HFF-Myc (cell line): ENCODE data around the gene OSER1.

Experiments used
- DNase-seq: peaks from one replicate; pipeline ENCODE4 v3.0.0-alpha.2; 2011; ENCODE audit warnings: low read depth; ENCODE audit errors: extremely low read depth
- H3K4me3 ChIP-seq: replicated peaks from 2 replicates; pipeline ENCODE4 v1.5.1; 2011; ENCODE audit warnings: low read depth, mild to moderate bottlenecking, control low read depth, low read length
- TF ChIP-seq, protein P1 (sequence below): IDR thresholded peaks from 2 replicates; pipeline ENCODE4 v1.5.1; 2012; ENCODE audit warnings: mild to moderate bottlenecking, low read depth, low read length, control low read depth; ENCODE audit errors: missing control alignments

OSER1 gene

DNA sequence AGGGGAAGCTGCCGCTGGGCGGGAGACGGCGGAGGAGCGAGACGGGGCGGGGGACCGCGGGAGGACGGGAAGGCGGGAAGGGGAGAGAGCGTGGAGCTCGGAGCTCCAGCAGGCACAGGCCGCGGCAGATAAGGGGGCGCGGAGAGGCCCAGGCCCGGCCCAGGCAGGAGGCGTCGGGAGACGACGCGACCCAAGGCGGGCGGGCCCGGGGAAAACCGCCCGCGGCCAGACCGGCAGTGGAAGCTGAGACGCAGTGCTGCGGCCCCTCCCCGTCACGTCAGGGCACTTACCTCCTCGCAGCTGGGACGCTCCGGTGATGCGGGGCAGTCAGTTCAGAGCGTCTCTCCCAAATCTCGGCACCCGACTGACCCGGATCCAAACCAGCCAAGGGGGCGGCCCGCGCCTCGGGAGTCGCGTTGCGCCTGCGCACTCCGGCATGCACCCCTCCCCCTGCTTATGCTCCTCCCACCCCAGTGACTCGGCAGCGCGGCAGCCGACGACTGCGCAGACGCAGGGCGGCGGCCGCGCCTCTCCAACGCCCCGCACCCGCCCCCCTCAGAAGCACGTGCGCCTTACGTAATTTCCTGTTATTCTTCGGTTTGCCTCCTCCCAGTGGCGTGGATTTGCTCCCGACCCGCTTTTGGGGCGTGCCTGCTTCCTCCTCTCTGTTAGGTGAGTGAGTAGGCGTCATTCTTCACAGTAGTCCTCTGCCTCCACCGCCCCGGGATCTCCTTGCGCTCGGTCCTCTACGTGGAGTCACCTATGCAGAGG is at the start of gene OSER1:
Gene OSER1 (minus strand): TSS at position 366 of the 771 bp plus-strand sequence. CDS start 3,814 bp downstream, outside the sequence.
- H3K4me3 ChIP-seq, result peak within 1 kb of the TSS; percentile 98
- peak; percentile 93 for DNase-seq
- TF ChIP-seq, protein P1, sequence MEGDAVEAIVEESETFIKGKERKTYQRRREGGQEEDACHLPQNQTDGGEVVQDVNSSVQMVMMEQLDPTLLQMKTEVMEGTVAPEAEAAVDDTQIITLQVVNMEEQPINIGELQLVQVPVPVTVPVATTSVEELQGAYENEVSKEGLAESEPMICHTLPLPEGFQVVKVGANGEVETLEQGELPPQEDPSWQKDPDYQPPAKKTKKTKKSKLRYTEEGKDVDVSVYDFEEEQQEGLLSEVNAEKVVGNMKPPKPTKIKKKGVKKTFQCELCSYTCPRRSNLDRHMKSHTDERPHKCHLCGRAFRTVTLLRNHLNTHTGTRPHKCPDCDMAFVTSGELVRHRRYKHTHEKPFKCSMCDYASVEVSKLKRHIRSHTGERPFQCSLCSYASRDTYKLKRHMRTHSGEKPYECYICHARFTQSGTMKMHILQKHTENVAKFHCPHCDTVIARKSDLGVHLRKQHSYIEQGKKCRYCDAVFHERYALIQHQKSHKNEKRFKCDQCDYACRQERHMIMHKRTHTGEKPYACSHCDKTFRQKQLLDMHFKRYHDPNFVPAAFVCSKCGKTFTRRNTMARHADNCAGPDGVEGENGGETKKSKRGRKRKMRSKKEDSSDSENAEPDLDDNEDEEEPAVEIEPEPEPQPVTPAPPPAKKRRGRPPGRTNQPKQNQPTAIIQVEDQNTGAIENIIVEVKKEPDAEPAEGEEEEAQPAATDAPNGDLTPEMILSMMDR, result no peak

DNA sequence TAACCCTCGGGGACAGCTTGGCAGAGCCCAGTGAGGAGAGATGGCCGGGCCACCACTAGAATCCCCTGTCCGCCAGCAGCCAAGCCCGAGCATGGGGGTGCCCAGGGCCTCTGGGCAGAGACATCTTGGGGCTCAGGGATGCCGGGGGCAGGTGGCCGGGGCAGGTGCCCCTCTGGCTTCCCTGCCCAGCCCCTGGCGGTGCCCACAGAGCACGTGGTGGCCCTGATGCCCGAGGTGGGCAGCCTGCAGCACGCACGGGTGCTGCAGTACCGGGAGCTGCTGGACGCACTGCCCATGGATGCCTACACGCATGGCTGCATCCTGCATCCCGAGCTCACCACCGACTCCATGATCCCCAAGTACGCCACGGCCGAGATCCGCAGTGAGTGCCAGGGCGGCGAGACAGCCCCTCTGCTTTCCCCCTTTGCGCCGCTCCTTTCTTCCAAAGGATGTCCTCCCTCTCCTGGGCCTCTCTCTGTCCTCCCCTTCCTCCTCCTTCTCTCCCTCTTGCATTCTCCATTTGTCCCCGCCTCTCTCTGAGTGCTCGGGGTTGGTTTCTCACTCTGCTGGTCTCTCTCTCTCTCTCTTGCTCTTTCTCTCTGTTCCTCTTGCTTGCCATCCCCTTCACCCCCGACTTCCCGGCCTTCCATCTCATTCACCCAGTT is 47.8 kb upstream of the OSER1 start:
- DNase-seq, result no peak
- no peak overlapping the region for H3K4me3 ChIP-seq
- TF ChIP-seq, protein P1, result no peak

DNA sequence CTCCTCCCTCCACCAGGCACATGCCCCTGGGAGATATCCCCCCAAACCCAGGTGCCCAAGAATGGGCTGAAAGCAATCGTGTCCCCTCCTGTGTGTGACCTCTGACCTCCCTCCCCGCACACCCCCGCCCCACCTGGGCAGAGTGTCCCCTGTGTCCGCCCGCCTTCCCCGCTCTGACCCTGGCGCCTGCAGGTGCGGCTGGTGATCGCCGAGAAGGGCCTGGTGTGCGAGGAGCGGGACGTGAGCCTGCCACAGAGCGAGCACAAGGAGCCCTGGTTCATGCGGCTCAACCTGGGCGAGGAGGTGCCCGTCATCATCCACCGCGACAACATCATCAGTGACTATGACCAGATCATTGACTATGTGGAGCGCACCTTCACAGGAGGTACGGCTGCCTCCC is 46.4 kb upstream of the OSER1 start:
- no peak for DNase-seq
- TF ChIP-seq, protein P1, result no peak
- H3K4me3 ChIP-seq, result no peak overlapping the region

DNA sequence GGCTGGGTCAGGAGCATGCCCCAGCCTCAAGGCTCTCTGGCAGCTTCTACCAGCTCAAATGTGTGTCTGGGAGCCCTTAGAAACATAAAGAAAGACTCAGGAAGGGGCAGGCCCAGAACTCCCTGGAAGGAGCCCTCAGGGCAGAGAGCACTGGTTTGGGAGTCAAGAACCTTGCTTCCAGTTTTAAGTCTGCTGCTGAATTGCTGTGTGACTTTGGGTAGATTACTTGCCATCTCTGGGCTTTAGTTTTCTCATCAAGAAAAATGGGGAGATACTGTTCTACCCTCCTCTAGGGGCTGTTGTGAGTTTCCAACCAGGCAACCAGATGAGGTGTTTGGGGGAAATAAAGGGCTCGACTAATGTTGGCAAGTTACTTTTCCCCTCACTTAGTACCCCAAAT is 45.4 kb upstream of the OSER1 start:
- no peak overlapping the region for H3K4me3 ChIP-seq
- no peak for DNase-seq
- TF ChIP-seq, protein P1, result no peak

DNA sequence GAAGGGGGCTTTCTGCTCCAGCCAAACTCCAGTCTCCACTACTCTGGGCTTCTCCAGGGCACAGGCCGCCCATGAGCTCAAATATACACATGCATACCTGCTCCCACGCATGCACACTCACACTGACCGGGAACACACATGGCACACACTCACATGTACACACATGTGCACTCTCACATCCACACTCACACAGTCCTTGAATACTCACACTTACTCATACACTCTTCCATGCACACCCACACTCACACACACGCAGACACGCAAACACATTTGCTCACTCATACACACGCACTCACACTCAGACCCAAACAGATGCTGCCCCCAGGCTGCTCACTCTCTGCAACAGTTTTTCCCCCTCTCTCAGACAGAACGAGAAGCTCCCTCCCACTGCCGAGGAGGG is 43.5 kb upstream of the OSER1 start:
- TF ChIP-seq, protein P1, result no peak
- no peak overlapping the region for H3K4me3 ChIP-seq
- DNase-seq, result no peak

DNA sequence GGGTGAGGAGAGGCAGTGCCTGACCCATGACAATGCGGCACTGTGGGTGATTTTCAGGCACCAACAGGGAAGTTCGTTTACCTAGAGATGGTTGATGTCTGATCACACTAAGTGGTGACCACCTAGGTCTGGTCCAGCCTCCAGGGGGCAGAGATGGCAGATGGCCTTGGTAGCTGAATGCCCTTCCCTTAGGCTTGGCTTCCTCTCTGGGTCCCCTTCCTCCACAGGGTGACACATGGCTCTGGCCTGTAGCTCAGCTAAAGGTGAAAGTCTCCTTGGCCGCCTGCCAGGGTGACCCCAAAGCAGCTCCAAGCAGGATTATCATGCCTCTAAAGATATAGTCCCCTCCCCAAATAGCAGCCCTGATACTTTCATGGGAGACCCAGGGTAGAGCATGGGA is 43.0 kb upstream of the OSER1 start:
- TF ChIP-seq, protein P1, result peak; percentile 7
- no peak overlapping the region for H3K4me3 ChIP-seq
- no peak for DNase-seq
